ENCODE results near the gene CPN2.

- TF ChIP-seq, protein P1, sequence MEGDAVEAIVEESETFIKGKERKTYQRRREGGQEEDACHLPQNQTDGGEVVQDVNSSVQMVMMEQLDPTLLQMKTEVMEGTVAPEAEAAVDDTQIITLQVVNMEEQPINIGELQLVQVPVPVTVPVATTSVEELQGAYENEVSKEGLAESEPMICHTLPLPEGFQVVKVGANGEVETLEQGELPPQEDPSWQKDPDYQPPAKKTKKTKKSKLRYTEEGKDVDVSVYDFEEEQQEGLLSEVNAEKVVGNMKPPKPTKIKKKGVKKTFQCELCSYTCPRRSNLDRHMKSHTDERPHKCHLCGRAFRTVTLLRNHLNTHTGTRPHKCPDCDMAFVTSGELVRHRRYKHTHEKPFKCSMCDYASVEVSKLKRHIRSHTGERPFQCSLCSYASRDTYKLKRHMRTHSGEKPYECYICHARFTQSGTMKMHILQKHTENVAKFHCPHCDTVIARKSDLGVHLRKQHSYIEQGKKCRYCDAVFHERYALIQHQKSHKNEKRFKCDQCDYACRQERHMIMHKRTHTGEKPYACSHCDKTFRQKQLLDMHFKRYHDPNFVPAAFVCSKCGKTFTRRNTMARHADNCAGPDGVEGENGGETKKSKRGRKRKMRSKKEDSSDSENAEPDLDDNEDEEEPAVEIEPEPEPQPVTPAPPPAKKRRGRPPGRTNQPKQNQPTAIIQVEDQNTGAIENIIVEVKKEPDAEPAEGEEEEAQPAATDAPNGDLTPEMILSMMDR (IDR thresholded peaks at IDR 0.05): no peak
- no peak for TF ChIP-seq RAD21 (conservative IDR thresholded peaks at IDR 0.05 in 1 of 2, IDR thresholded peaks at IDR 0.05 in 1 of 2)
- TF ChIP-seq KDM5A (IDR thresholded peaks at IDR 0.05): no peak
- no peak for TF ChIP-seq USF2 (IDR thresholded peaks at IDR 0.05)
- TF ChIP-seq, protein P2, sequence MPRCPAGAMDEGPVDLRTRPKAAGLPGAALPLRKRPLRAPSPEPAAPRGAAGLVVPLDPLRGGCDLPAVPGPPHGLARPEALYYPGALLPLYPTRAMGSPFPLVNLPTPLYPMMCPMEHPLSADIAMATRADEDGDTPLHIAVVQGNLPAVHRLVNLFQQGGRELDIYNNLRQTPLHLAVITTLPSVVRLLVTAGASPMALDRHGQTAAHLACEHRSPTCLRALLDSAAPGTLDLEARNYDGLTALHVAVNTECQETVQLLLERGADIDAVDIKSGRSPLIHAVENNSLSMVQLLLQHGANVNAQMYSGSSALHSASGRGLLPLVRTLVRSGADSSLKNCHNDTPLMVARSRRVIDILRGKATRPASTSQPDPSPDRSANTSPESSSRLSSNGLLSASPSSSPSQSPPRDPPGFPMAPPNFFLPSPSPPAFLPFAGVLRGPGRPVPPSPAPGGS (IDR thresholded peaks at IDR 0.05): no peak
- TF ChIP-seq EHMT2 (IDR thresholded peaks at IDR 0.05; ENCODE audit: low read depth): no peak
- TF ChIP-seq CHD2 (IDR thresholded peaks at IDR 0.05; ENCODE audit: low read length, partially characterized antibody): no peak
Observed at GRCh38 chr3:194384569-194385001, 33.5 kb upstream of the CPN2 start.
